Measurements from ENCODE around the gene MSTO1.
"Not testable (repeated sequence)": the region's sequence is repeated elsewhere in the genome, so short reads cannot be mapped to it uniquely, and the experiment has no call there.

The MSTO1 gene

DNA sequence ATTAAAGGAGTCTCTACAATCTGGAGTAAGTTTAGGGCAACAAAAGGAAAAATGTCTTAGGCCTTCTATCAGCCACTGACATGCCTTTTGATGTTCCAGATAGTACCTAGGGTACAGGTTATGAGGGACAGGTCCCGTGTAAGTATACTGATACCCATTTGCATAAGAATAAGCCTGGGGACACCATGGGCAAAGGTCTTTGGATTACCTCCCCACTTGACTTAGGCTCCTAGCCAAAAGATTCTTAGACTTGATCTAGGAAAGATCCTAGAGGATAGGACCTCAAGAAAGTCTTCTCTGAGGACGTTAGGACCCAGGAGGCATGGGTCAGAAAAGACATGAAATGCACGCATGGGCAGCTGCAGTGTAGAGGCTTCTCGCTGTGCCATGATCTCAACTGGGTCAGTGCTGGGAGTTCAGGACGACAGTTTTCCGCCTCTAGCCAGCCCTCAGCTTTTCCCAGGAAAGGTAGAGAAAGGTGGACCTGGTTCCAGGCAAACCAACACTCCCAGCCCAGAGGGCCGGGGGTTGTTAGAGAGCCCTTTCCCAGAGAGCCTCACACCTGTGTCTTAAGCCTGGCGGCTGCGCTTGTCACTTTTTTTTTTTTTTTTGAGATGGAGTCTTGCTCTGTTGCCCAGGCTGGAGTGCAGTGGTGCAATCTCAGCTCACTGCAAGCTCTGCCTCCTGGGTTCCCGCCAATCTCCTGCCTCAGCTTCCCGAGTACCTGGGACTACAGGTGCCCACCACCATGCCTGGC lies 26.6 kb downstream of the MSTO1 start:
- DNase-seq (ENCODE audit: low read depth) = no peak
- TF ChIP-seq, protein P1, sequence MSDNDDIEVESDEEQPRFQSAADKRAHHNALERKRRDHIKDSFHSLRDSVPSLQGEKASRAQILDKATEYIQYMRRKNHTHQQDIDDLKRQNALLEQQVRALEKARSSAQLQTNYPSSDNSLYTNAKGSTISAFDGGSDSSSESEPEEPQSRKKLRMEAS (IDR thresholded peaks at IDR 0.05; ENCODE audit: low read depth, low read length) = no peak
- TF ChIP-seq, protein P2, sequence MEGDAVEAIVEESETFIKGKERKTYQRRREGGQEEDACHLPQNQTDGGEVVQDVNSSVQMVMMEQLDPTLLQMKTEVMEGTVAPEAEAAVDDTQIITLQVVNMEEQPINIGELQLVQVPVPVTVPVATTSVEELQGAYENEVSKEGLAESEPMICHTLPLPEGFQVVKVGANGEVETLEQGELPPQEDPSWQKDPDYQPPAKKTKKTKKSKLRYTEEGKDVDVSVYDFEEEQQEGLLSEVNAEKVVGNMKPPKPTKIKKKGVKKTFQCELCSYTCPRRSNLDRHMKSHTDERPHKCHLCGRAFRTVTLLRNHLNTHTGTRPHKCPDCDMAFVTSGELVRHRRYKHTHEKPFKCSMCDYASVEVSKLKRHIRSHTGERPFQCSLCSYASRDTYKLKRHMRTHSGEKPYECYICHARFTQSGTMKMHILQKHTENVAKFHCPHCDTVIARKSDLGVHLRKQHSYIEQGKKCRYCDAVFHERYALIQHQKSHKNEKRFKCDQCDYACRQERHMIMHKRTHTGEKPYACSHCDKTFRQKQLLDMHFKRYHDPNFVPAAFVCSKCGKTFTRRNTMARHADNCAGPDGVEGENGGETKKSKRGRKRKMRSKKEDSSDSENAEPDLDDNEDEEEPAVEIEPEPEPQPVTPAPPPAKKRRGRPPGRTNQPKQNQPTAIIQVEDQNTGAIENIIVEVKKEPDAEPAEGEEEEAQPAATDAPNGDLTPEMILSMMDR (IDR thresholded peaks at IDR 0.05; ENCODE audit: low read depth, low read length) = no peak
- TF ChIP-seq POLR2A (IDR thresholded peaks at IDR 0.05; ENCODE audit: extremely low read depth, insufficient read length) = no peak
- no peak for TF ChIP-seq MYC (IDR thresholded peaks at IDR 0.05; ENCODE audit: low read depth, low read length)
- no peak overlapping the region for H3K4me3 ChIP-seq (ENCODE audit: low read depth, low read length)

DNA sequence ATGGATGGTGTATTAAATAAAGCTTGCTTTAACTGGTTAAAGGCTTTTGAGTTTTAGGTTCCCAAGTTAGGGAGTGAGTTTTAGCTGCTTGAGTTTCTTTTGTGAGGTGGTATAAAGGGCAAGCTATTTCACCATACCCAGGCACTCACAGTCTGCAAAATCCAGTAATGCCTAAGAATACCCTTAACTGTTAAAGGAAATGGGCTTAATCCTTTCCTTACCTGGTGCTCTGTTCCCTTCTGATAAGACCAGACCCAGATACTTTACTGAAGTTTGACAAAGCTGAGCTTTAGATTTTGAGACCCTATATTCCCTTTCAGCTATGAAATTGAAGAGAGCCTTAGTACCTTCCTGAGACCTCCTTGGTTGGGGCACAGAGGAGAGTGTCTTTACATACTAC lies 30.3 kb downstream of the MSTO1 start:
- DNase-seq (ENCODE audit: low read depth) = no peak
- TF ChIP-seq, protein P2 (IDR thresholded peaks at IDR 0.05; ENCODE audit: low read depth, low read length) = no peak
- no peak for TF ChIP-seq MYC (IDR thresholded peaks at IDR 0.05; ENCODE audit: low read depth, low read length)
- TF ChIP-seq, protein P1 (IDR thresholded peaks at IDR 0.05; ENCODE audit: low read depth, low read length) = no peak
- no peak for TF ChIP-seq POLR2A (IDR thresholded peaks at IDR 0.05; ENCODE audit: extremely low read depth, insufficient read length)
- H3K4me3 ChIP-seq (ENCODE audit: low read depth, low read length) = no peak overlapping the region

DNA sequence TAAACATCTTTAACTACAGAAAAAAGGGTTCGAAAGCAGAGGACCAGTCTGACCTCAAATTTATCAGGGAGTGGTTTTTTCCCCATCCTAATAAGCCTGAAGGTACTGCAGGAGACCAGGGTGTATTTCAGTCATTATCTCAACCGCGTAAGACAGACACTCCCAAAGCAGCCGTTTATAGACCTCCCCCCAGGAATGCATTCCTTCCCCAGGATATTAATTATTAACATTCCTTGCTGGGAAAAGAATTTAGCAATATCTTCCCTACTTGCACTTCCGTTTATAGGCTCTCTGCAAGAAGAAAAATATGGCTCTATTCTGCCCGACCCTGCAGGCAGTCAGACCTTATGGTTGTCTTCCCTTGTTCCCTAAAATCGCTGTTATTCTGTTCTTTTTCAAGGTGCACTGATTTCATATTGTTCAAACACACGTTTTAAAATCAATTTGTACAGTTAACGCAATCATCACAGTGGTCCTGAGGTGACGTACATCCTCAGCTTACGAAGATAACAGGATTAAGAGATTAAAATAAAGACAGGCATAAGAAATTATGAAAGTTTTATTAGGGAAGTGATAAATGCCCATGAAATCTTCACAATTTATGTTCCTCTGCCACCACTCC lies 32.7 kb downstream of the MSTO1 start:
- DNase-seq (ENCODE audit: low read depth); H3K4me3 ChIP-seq (ENCODE audit: low read depth, low read length): not testable (repeated sequence)

DNA sequence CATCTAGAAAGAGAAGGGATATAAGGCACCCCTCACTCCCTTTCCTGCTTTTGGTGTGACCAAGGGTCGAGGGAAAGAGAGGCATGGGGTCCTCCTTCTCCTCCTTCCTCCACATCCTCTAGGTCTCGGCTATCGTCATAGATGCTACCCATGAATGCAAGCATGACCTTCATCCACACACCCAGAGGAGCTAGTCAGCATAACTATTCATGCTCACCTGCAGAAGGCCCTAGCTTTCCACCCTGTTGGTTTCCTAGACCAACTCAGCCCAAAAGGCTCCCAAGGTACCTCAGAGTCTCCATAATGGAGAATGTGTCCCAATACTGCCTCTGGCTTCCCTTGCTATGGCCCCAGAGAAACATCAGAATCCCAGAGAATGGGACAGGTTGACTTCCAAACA lies 33.2 kb downstream of the MSTO1 start:
- no peak for DNase-seq (ENCODE audit: low read depth)
- TF ChIP-seq POLR2A (IDR thresholded peaks at IDR 0.05; ENCODE audit: extremely low read depth, insufficient read length) (no peak), MYC (IDR thresholded peaks at IDR 0.05; ENCODE audit: low read depth, low read length) (no peak)
- TF ChIP-seq, protein P2 (IDR thresholded peaks at IDR 0.05; ENCODE audit: low read depth, low read length) = no peak
- TF ChIP-seq, protein P1 (IDR thresholded peaks at IDR 0.05; ENCODE audit: low read depth, low read length) = no peak
- no peak overlapping the region for H3K4me3 ChIP-seq (ENCODE audit: low read depth, low read length)

DNA sequence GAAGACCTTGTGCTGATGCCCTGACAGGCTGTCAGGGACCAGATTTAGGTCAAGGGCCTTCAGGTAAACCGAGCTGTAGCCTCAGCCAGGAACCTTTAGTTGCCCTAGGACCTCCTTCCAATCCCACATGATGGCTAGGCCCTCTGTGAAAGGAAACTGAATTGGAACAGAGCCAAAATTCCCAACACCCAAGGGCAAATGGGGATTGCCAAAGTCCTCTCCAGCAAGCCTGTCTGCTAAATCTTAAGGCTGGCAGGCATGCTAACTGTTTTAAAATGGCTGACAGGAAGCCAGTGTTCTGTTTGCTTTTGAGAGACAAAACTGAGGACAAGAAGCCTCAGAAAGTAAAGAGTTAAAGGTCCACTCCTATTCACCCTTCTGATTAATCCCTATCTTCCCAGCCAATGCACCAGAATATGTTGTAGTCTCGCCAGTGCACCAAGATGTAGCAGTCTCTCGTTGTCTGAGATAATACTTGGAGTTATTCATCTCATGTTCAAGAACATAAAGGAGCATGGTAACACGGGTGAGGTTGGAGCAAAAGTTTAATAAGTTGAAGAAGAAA lies 35.1 kb downstream of the MSTO1 start:
- DNase-seq (ENCODE audit: low read depth) = no peak
- H3K4me3 ChIP-seq (ENCODE audit: low read depth, low read length) = no peak overlapping the region
- no peak for TF ChIP-seq POLR2A (IDR thresholded peaks at IDR 0.05; ENCODE audit: extremely low read depth, insufficient read length)
- no peak for TF ChIP-seq MYC (IDR thresholded peaks at IDR 0.05; ENCODE audit: low read depth, low read length)
- TF ChIP-seq, protein P1 (IDR thresholded peaks at IDR 0.05; ENCODE audit: low read depth, low read length) = no peak
- TF ChIP-seq, protein P2 (IDR thresholded peaks at IDR 0.05; ENCODE audit: low read depth, low read length) = no peak

DNA sequence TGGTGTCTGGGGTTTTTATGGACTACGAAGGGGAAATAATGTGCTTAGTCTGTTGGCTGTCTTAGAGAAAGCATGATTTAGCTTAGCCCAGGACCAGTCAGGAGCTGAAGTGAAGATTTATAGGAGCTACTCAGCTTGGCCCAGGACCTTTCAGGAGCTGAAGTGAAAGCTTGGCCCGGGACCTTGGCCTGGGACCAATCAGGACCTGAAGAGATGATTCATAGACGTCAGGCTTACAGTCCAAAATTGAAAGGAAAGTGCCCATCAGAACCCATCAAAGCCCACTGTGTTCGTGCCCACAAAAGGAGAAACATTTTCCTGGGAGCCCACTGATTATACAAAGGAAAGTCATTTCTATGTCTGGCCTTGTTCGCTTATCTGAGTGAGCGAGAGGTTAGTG lies 35.6 kb downstream of the MSTO1 start:
- DNase-seq (ENCODE audit: low read depth) = peak; percentile 16
- TF ChIP-seq, protein P1 (IDR thresholded peaks at IDR 0.05; ENCODE audit: low read depth, low read length) = no peak
- TF ChIP-seq, protein P2 (IDR thresholded peaks at IDR 0.05; ENCODE audit: low read depth, low read length) = no peak
- TF ChIP-seq POLR2A (IDR thresholded peaks at IDR 0.05; ENCODE audit: extremely low read depth, insufficient read length) (no peak), MYC (IDR thresholded peaks at IDR 0.05; ENCODE audit: low read depth, low read length) (no peak)
- no peak overlapping the region for H3K4me3 ChIP-seq (ENCODE audit: low read depth, low read length)
